HG02840 (cell line): ENCODE measurements around the gene ASB18.
"Not testable (repeated sequence)": the region's sequence is repeated elsewhere in the genome, so short reads cannot be mapped to it uniquely, and the experiment has no call there.

Source experiments
- ATAC-seq: cut with Tn5 transposase; IDR thresholded peaks from one replicate; pipeline ENCODE4 v1.9.1; 2021; ENCODE audit warnings: mild to moderate bottlenecking, moderate library complexity, moderate number of reproducible peaks; ENCODE audit not compliant: unreplicated experiment, low FRiP score

The ASB18 gene

GRCh38 chr2:236286873-236287545, 22.8 kb upstream of the ASB18 start:
- no peak for ATAC-seq

GRCh38 chr2:236284208-236284607, 20.0 kb upstream of the ASB18 start:
- no peak for ATAC-seq

GRCh38 chr2:236282406-236282805, 18.2 kb upstream of the ASB18 start:
- no peak for ATAC-seq

- no peak for ATAC-seq
Measured at GRCh38 chr2:236281423-236281822, 17.2 kb upstream of the ASB18 start.

- no peak for ATAC-seq
Measured at GRCh38 chr2:236273126-236273525, 8.9 kb upstream of the ASB18 start.

- no peak for ATAC-seq
Measured at GRCh38 chr2:236271851-236272250, 7.6 kb upstream of the ASB18 start.

- not testable (repeated sequence) for ATAC-seq
Measured at GRCh38 chr2:236269876-236270275, 5.7 kb upstream of the ASB18 start.

GRCh38 chr2:236265675-236266074, 1.5 kb upstream of the ASB18 start:
- no peak for ATAC-seq

GRCh38 chr2:236262238-236262637, 2.0 kb downstream of the ASB18 start:
- no peak for ATAC-seq

GRCh38 chr2:236261452-236261851, 2.8 kb downstream of the ASB18 start:
- ATAC-seq, result no peak

- ATAC-seq, result no peak
Measured at GRCh38 chr2:236259371-236259770, 4.8 kb downstream of the ASB18 start.

- ATAC-seq, result no peak
Measured at GRCh38 chr2:236257575-236257974, 6.6 kb downstream of the ASB18 start.

- ATAC-seq, result no peak
Measured at GRCh38 chr2:236257136-236257535, 7.1 kb downstream of the ASB18 start.

GRCh38 chr2:236256366-236256985, 7.7 kb downstream of the ASB18 start:
- ATAC-seq, result no peak

- ATAC-seq, result no peak
Measured at GRCh38 chr2:236254674-236255073, 9.5 kb downstream of the ASB18 start.

- no peak for ATAC-seq
Measured at GRCh38 chr2:236254001-236254400, 10.2 kb downstream of the ASB18 start.

GRCh38 chr2:236252602-236253001, 11.6 kb downstream of the ASB18 start:
- no peak for ATAC-seq

GRCh38 chr2:236250909-236251579, 13.2 kb downstream of the ASB18 start:
- ATAC-seq, result no peak

- ATAC-seq, result no peak
Measured at GRCh38 chr2:236250286-236250685, 13.9 kb downstream of the ASB18 start.

GRCh38 chr2:236249066-236249465, 15.1 kb downstream of the ASB18 start:
- ATAC-seq, result no peak

- no peak for ATAC-seq
Measured at GRCh38 chr2:236246711-236247246, 17.4 kb downstream of the ASB18 start.

GRCh38 chr2:236244256-236244655, 19.9 kb downstream of the ASB18 start:
- ATAC-seq, result no peak
